KOPT-K1 (cell line): ENCODE results near the gene ADAM12.
"Not testable (repeated sequence)": the region's sequence is repeated elsewhere in the genome, so short reads cannot be mapped to it uniquely, and the experiment has no call there.

ENCODE experiments used
- H3K27ac ChIP-seq: fragments of 200-600 bp; sonication (generic); 2 replicates; pipeline ENCODE4 v1.5.1; 2016; ENCODE audit warnings: antibody characterized with exemption, mild to moderate bottlenecking, low read depth, low read length; ENCODE audit not compliant: poor library complexity, severe bottlenecking
- H3K36me3 ChIP-seq: fragments of 200-600 bp; sonication (generic); 2 replicates; pipeline ENCODE4 v1.5.1; 2017; ENCODE audit warnings: antibody characterized with exemption, mild to moderate bottlenecking, low read length, moderate library complexity; ENCODE audit not compliant: insufficient read depth
- H3K9me3 ChIP-seq: fragments of 200-600 bp; sonication (generic); 2 replicates; pipeline ENCODE4 v1.5.1; 2017; ENCODE audit warnings: antibody characterized with exemption, low read length, mild to moderate bottlenecking; ENCODE audit not compliant: insufficient read depth, poor library complexity, severe bottlenecking

ADAM12 gene

GRCh38 chr10:126372396-126372795, 15.9 kb downstream of the ADAM12 start:
- Histone ChIP-seq H3K27ac (no peak overlapping the region), H3K36me3 (no peaks in the 10 kb centered on the region)

GRCh38 chr10:126369125-126369710, 19.1 kb downstream of the ADAM12 start:
- H3K27ac ChIP-seq, result no peak overlapping the region
- no peaks in the 10 kb centered on the region for H3K9me3 ChIP-seq
- H3K36me3 ChIP-seq, result no peaks in the 10 kb centered on the region

More at GRCh38 chr10:126372396-126372795, 15.9 kb downstream of the ADAM12 start:
- no peaks in the 10 kb centered on the region for H3K9me3 ChIP-seq

GRCh38 chr10:126357169-126357568, 31.1 kb downstream of the ADAM12 start:
- H3K27ac ChIP-seq, result no peak overlapping the region
- H3K36me3 ChIP-seq, result no peaks in the 10 kb centered on the region
- no peaks in the 10 kb centered on the region for H3K9me3 ChIP-seq

- Histone ChIP-seq H3K27ac (no peak overlapping the region), H3K9me3 (no peaks in the 10 kb centered on the region), H3K36me3 (no peaks in the 10 kb centered on the region)
These were observed 34.6 kb downstream of the ADAM12 start for GRCh38 chr10:126353666-126354065.

GRCh38 chr10:126352453-126352852, 35.8 kb downstream of the ADAM12 start:
- no peak overlapping the region for H3K27ac ChIP-seq
- H3K9me3 ChIP-seq, result peaks cover 4% of the 10 kb centered on the region
- H3K36me3 ChIP-seq, result no peaks in the 10 kb centered on the region

- Histone ChIP-seq H3K27ac (no peak overlapping the region), H3K9me3 (peaks cover 4% of the 10 kb centered on the region)
These were observed 37.3 kb downstream of the ADAM12 start for GRCh38 chr10:126351021-126351420.

GRCh38 chr10:126350216-126350992, 37.9 kb downstream of the ADAM12 start:
- Histone ChIP-seq H3K27ac (no peak overlapping the region), H3K9me3 (peaks cover 4% of the 10 kb centered on the region), H3K36me3 (no peaks in the 10 kb centered on the region)

More at GRCh38 chr10:126351021-126351420, 37.3 kb downstream of the ADAM12 start:
- no peaks in the 10 kb centered on the region for H3K36me3 ChIP-seq

GRCh38 chr10:126349676-126350075, 38.6 kb downstream of the ADAM12 start:
- Histone ChIP-seq H3K27ac (no peak overlapping the region), H3K36me3 (no peaks in the 10 kb centered on the region), H3K9me3 (peaks cover 4% of the 10 kb centered on the region)

GRCh38 chr10:126349101-126349500, 39.2 kb downstream of the ADAM12 start:
- Histone ChIP-seq H3K9me3 (peaks cover 4% of the 10 kb centered on the region), H3K36me3 (no peaks in the 10 kb centered on the region), H3K27ac (no peak overlapping the region)

GRCh38 chr10:126343496-126343895, 44.8 kb downstream of the ADAM12 start:
- H3K9me3 ChIP-seq, H3K27ac ChIP-seq: not testable (repeated sequence)

GRCh38 chr10:126342680-126343079, 45.6 kb downstream of the ADAM12 start:
- Histone ChIP-seq H3K36me3 (no peaks in the 10 kb centered on the region), H3K9me3 (peaks cover under 1% of the 10 kb centered on the region), H3K27ac (no peak overlapping the region)

More at GRCh38 chr10:126343496-126343895, 44.8 kb downstream of the ADAM12 start:
- not testable (repeated sequence) for H3K36me3 ChIP-seq

GRCh38 chr10:126341491-126341890, 46.8 kb downstream of the ADAM12 start:
- H3K9me3 ChIP-seq, result no peaks in the 10 kb centered on the region
- H3K27ac ChIP-seq, result no peak overlapping the region
- H3K36me3 ChIP-seq, result no peaks in the 10 kb centered on the region

- Histone ChIP-seq H3K36me3 (no peaks in the 10 kb centered on the region), H3K9me3 (no peaks in the 10 kb centered on the region)
These were observed 50.9 kb downstream of the ADAM12 start for GRCh38 chr10:126337251-126337810.

GRCh38 chr10:126336801-126337200, 51.5 kb downstream of the ADAM12 start:
- H3K9me3 ChIP-seq, result no peaks in the 10 kb centered on the region
- no peaks in the 10 kb centered on the region for H3K36me3 ChIP-seq
- no peak overlapping the region for H3K27ac ChIP-seq

More at GRCh38 chr10:126337251-126337810, 50.9 kb downstream of the ADAM12 start:
- no peak overlapping the region for H3K27ac ChIP-seq

- no peaks in the 10 kb centered on the region for H3K9me3 ChIP-seq
- no peaks in the 10 kb centered on the region for H3K36me3 ChIP-seq
- no peak overlapping the region for H3K27ac ChIP-seq
These were observed 54.0 kb downstream of the ADAM12 start for GRCh38 chr10:126334272-126334671.
